M059J (cell line): ENCODE data around the gene CDKN2C. TPM values are rescaled to one million over a fixed set of nuclear protein-coding genes. Genes with fewer than 3 reads are reported as not detected.
"Not testable (repeated sequence)": the region's sequence is repeated elsewhere in the genome, so short reads cannot be mapped to it uniquely, and the experiment has no call there.

Experiments
- DNase-seq: peaks from one replicate; pipeline ENCODE4 v3.0.0-alpha.2; 2012; ENCODE audit warnings: low read depth
- total RNA-seq: library from RNA; depleted of rRNA; stranded (reverse); fragments of >200 nt; shearing (Covaris generic); gene quantifications from 2 replicates; pipeline ENCODE4 v1.2.3, GENCODE V29; 2014; rRNA removed

Gene CDKN2C
- 187 and 243 TPM in 2 replicates for total RNA-seq

- DNase-seq: peak; percentile 97
These were observed at the start of gene CDKN2C for GRCh38 chr1:50969611-50970508. CDKN2C (plus strand) TSS chr1:50970245; CDS start chr1:50970369, 124 bp downstream.

DNA sequence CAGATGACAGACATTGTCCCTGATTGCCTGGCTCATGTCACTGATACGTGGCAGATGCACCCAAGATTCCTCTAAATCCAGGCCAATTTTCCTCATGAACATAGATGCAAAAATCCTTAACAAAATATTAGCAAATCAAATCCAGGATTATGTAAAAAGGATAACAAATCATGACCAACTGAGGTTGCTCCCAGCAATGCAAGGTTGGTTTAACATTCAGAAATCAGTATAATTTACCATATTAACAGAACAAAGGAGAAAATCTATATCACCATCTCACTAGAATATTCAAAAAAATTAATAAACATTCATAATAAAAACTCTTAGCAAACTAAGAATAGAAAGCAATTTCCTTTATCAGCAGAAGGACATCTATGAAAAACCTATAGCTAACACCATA is 49.6 kb upstream of the CDKN2C start:
- DNase-seq: no peak

DNA sequence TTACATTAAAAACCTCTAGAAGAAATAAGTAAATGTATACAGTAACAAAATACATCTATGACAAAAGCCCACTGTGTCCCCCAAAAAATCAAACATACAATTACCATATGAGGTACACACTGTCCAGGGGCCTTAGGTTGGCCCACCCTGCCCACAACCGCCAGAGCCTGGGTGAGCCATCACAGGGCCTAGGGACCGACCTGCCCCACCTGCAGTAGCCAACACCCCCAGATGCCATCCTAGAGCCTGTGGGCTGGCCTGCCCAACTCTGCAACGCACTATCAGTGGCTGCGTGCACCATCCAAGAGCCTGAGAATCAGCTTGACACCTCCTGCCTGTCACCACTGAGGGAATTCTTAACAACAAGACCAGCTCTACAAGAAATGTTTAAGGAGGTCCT is 49.0 kb upstream of the CDKN2C start:
- DNase-seq: no peak

- DNase-seq: no peak
These were observed 46.5 kb upstream of the CDKN2C start for GRCh38 chr1:50923564-50923963.

DNA sequence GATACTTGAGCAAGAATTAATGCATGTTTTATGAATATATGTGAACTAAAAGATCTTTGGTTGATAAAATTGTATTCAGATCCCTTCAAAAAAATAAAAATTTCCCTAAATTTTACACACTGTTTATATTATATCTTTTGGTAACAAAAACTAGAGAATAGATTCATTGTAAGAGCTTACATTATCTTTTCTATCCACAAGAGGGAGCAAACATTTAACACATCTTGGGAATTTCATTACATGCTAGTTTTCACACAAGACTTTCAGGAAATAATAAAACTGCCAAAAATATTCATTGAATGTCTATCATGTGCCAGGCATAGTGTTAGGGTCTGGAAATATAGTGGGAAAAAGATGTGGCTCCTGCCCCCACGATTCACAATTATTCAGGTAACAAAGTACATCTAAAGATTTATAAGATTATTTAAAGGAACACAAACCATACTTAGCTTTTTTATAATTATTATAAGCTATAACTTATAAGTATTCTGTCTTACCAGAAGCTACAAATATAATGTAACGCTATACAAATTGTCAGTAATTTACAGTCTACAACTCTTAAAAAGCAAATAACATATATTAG is 40.6 kb upstream of the CDKN2C start:
- DNase-seq: peak; percentile 50

- DNase-seq: peak; percentile 3
These were observed 39.9 kb upstream of the CDKN2C start for GRCh38 chr1:50930193-50930592.

DNA sequence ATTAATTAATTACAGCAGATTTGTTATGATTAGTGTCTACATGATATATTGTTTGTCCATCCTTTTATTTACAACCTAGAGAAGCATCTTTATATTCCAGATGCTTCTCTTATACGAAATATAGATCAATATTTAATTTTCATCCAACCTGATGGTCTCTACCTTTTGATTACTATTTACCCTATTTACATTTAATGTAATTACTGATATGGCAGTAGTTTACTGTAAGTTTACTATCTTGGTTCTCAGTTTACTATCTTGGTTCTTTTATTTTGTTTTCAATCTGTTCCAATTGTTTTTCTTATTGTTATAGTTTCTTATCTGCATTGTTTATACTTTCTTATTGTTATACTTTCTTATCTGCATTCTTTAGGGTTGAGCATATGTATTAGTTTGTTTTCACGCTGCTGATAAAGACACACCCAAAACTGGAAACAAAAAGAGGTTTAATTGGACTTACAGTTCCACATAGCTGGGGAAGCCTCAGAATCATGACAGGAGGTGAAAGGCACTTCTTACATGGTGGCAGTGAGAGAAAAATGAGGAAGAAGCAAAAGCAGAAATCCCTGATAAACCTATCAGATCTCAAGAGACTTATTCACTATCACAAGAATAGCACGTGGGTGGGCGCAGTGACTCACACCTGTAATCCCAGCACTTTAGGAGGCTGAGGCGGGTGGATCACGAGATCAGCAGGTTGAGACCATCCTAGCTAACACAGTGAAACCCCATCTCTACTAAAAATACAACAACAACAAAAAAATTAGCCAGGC is 38.9 kb upstream of the CDKN2C start:
- DNase-seq: peak; percentile 6

DNA sequence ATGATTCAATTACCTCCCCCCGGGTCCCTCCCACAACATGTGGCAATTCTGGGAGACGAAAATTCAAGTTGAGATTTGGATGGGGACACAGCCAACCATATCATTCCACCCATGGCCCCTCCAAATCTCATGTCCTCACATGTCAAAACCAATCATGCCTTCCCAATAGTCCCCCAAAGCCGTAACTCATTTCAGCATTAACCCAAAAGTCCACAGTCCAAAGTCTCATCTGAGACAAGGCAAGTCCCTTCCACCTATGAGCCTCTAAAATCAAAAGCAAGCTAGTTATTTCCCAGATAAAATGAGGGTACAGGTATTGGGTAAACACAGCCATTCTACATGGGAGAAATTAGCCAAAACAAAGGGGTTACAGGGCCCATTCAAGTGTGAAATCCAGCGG is 38.0 kb upstream of the CDKN2C start:
- DNase-seq: not testable (repeated sequence)

DNA sequence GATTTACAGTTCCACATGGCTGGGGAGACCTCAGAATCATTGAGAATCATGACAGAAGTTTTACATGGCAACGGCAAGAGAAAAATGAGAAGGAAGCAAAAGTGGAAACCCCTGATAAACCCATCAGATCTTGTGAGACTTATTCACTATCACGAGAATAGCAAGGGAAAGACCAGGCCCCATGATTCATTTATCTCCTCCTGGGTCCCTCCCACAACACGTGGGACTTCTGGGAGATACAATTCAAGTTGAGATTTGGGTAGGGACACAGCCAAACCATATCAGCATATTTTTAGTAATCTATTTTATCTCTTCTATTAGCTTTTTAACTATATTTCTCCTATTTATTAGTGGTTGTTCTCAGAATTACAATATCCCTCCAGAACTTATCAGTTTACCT is 36.3 kb upstream of the CDKN2C start:
- DNase-seq: not testable (repeated sequence)

GRCh38 chr1:50934838-50935237 is 35.2 kb upstream of the CDKN2C start:
- no peak for DNase-seq

GRCh38 chr1:50935276-50935675 is 34.8 kb upstream of the CDKN2C start:
- peak; percentile 53 for DNase-seq

GRCh38 chr1:50936321-50936720 is 33.7 kb upstream of the CDKN2C start:
- no peak for DNase-seq

DNA sequence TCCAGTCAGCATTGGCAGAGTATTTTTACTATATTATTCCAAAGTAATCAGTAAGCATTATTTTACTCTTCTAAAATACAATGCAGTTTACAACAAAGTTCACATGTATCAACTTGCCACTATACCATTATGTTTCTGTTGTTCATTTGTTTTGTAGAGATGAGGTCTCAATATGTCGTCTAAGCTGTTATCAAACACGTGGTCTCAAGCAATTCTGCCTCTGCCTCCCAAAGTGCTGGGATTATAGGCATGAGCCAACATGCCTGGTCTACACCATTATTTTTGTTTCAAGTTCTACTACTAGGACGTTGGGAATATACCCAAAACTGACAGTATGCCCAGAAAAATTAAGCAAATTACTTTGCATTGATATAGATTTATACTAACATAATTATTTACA is 29.8 kb upstream of the CDKN2C start:
- no peak for DNase-seq

GRCh38 chr1:50942334-50942733 is 27.7 kb upstream of the CDKN2C start:
- DNase-seq: no peak

DNA sequence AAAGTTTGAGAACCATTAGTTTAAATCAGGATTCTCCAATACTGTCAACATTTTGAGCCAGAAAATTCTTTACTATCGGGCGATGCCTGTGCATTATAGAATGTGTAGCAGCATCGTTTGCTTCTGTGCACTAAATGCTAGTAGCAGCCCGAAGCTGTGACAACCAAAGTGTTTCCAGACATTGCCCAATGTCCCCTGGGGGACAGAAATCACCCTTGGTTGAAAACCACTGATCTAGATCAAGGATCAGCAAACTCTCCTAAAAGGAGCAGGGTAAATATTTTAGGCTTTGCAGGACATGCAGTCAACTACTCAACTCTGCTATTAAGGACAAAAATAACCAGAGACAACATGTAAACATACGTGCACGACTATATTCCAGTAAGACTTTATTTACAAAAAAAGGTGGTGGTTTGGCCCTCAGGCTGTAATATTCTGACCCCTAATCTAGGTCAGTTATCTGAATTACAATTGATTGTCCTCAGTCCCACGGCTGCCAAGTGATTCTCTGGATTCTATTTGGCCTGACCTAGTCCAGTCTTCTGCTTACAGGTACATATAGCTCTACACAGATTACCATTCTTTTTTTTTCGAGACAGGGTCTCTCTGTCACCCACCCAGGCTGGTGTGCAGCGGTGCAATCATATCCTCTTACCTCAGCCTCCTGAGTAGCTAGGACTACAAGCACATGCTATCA is 20.6 kb upstream of the CDKN2C start:
- DNase-seq: no peak

DNA sequence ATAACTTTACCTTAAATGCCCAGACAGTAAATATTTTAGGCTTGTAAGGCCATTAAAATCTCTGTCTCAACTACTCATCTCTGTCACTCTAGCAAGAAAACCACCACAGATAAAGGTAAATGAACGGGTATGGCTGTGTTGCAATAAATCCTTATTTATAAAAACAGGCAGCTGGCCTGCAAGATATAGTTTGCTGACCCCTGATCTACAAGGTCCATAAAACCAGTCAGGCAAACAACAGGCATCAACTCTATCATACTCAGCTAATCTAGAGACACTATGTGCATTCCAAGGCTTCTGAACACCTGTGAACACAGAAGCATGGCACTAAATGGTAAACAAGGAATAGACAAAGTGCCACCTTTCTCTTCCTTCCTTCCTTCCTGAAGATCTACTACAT is 19.6 kb upstream of the CDKN2C start:
- no peak for DNase-seq

DNA sequence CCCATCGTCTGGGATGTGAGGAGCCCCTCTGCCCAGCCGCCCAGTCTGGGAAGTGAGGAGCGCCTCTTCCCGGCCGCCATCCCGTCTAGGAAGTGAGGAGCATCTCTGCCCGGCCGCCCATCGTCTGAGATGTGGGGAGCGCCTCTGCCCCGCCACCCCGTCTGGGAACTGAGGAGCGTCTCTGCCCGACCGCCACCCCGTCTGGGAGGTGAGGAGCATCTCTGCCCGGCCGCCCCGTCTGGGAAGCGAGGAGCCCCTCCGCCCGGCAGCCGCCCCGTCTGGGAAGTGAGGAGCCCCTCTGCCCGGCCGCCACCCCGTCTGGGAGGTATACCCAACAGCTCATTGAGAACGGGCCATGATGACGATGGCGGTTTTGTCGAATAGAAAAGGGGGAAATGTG is 17.5 kb upstream of the CDKN2C start:
- not testable (repeated sequence) for DNase-seq

GRCh38 chr1:50955116-50955515 is 14.9 kb upstream of the CDKN2C start:
- DNase-seq: no peak

GRCh38 chr1:50959303-50959912 is 10.6 kb upstream of the CDKN2C start:
- peak; percentile 74 for DNase-seq

GRCh38 chr1:50959913-50960844 is 9.9 kb upstream of the CDKN2C start, which contains the start of gene FAF1:
FAF1 (minus strand) TSS chr1:50960267; CDS start chr1:50959811, 456 bp downstream.
- peak; percentile 97 for DNase-seq
